KMS-11 (cell line): ENCODE results near the gene KIF5C.

Source experiments
- H2AFZ ChIP-seq: fragments of 200-600 bp; sonication (generic); 2 replicates; pipeline ENCODE4 v1.6.1; 2016; ENCODE audit warnings: antibody characterized with exemption, mixed run types, low read depth
- H3K27ac ChIP-seq: fragments of 200-600 bp; sonication (generic); 2 replicates; pipeline ENCODE4 v1.6.1; 2016; ENCODE audit warnings: mild to moderate bottlenecking, mixed run types
- H3K27me3 ChIP-seq: fragments of 200-600 bp; sonication (generic); 2 replicates; pipeline ENCODE4 v1.6.1; 2017; ENCODE audit warnings: mild to moderate bottlenecking, low read depth, mixed run types, moderate library complexity; ENCODE audit not compliant: insufficient read depth
- H3K36me3 ChIP-seq: fragments of 200-600 bp; sonication (generic); 2 replicates; pipeline ENCODE4 v1.6.1; 2017; ENCODE audit warnings: mild to moderate bottlenecking, mixed run types; ENCODE audit not compliant: insufficient read depth
- H3K4me1 ChIP-seq: fragments of 200-600 bp; sonication (generic); 2 replicates; pipeline ENCODE4 v1.6.1; 2016; ENCODE audit warnings: mild to moderate bottlenecking, low read depth, mixed run types; ENCODE audit not compliant: poor library complexity, severe bottlenecking
- H3K4me2 ChIP-seq: fragments of 200-600 bp; sonication (generic); 2 replicates; pipeline ENCODE4 v1.7.0; 2016; ENCODE audit warnings: mild to moderate bottlenecking, mixed run types
- H3K4me3 ChIP-seq: fragments of 200-600 bp; sonication (generic); IDR thresholded peaks from 2 replicates; pipeline ENCODE4 v1.6.1; 2017; ENCODE audit warnings: low read depth, low read length, mixed read lengths; ENCODE audit not compliant: insufficient read depth
- H3K79me2 ChIP-seq: fragments of 200-600 bp; sonication (generic); 2 replicates; pipeline ENCODE4 v1.6.1; 2016; ENCODE audit warnings: low read depth, mixed run types; ENCODE audit not compliant: insufficient read depth
- H3K9ac ChIP-seq: fragments of 200-600 bp; sonication (generic); 2 replicates; pipeline ENCODE4 v1.6.1; 2016; ENCODE audit warnings: mild to moderate bottlenecking, mixed run types
- H4K20me1 ChIP-seq: fragments of 200-600 bp; sonication (generic); 2 replicates; pipeline ENCODE4 v1.6.1; 2016; ENCODE audit warnings: mild to moderate bottlenecking, mixed run types; ENCODE audit not compliant: insufficient read depth
- CTCF ChIP-seq: fragments of 200-600 bp; sonication (generic); conservative IDR thresholded peaks from 2 replicates; pipeline ENCODE4 v1.6.1; 2017; ENCODE audit warnings: low read depth, mild to moderate bottlenecking, antibody characterized with exemption, low read length, moderate library complexity, mixed read lengths

Gene KIF5C

GRCh38 chr2:148880636-148881035, 5.6 kb downstream of the KIF5C start:
- TF ChIP-seq CTCF: no peak
- Histone ChIP-seq H3K36me3 (no peaks in the 10 kb centered on the region), H3K79me2 (no peaks in the 10 kb centered on the region), H3K27ac (no peak overlapping the region), H3K4me1 (no peaks in the 10 kb centered on the region), H3K4me3 (no peak overlapping the region), H3K4me2 (no peak overlapping the region), H4K20me1 (no peaks in the 10 kb centered on the region), H3K9ac (no peak overlapping the region), H2AFZ (no peak overlapping the region), H3K27me3 (no peaks in the 10 kb centered on the region)

DNA sequence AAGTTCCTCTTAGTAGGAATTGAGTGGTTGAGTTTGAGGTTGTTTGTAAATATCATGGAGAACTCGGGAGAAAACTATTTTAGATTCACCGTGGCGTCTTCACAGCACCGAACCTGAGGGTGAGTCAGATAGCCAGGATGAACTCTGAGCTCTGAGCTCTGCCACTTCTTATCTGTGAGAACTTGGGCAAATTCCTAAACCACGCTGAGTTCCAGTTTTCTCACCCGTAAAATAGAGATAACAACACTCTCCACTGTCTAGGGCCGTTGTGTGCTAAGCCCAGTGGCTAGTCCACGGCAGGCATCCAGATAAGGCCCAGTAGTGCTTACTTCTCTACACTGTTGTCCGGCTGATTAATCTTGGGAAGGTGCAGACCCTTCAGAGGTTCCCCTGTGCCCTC, 7.0 kb downstream of the KIF5C start:
- TF ChIP-seq CTCF: no peak
- H3K4me2 ChIP-seq: no peak overlapping the region
- no peaks in the 10 kb centered on the region for H3K27me3 ChIP-seq

DNA sequence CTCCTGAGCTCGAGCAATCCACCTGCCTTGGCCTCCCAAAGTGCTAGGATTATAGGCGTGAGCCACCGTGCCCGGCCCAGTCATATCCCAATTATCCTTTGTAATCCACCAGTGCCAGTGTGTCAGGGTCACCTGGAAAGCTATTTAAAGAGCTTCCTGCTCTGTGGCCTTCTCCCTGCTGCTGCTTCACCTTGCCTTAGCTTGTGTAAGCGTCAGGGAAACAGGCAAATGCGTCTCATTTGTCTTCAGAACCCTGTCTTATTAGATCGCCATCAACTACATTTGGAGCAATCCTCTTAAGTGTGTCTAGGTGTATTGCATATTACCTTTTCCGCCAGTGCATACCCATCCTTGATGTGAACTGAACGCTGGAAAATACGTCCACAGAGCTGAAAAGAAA, 10.2 kb downstream of the KIF5C start:
- Histone ChIP-seq H3K79me2 (no peaks in the 10 kb centered on the region), H3K27me3 (no peaks in the 10 kb centered on the region), H2AFZ (no peak overlapping the region)

More for the DNA sequence above, 7.0 kb downstream of the KIF5C start:
- no peak overlapping the region for H3K9ac ChIP-seq
- no peak overlapping the region for H3K27ac ChIP-seq
- H3K4me1 ChIP-seq: no peaks in the 10 kb centered on the region
- H2AFZ ChIP-seq: no peak overlapping the region
- H3K4me3 ChIP-seq: no peak overlapping the region
- no peaks in the 10 kb centered on the region for H3K36me3 ChIP-seq
- H4K20me1 ChIP-seq: no peaks in the 10 kb centered on the region
- H3K79me2 ChIP-seq: no peaks in the 10 kb centered on the region

DNA sequence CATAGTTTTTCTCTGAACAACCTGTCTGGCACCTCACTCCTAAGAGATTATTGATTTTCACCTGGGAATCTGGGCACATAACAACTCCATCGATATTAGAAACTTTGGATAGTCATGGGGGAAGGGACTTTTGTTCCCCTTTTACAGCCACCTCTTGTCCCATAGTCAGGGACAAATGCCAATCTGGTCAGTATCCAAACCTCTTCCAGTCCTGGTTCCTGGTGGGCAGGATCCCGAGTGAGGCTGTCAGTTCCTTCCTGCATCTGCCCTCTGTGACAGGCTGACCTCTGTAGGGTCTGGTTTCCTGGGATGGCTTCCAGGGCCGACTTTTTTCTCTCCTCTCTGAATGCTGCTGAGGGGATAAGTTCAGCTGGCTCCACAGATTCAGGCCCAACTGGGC, 11.0 kb downstream of the KIF5C start:
- Histone ChIP-seq H4K20me1 (no peaks in the 10 kb centered on the region), H2AFZ (no peak overlapping the region), H3K27me3 (no peaks in the 10 kb centered on the region), H3K36me3 (no peaks in the 10 kb centered on the region), H3K9ac (no peak overlapping the region), H3K4me2 (no peak overlapping the region), H3K27ac (no peak overlapping the region), H3K4me1 (no peaks in the 10 kb centered on the region), H3K79me2 (no peaks in the 10 kb centered on the region), H3K4me3 (no peak overlapping the region)
- TF ChIP-seq CTCF: no peak

More for the DNA sequence above, 10.2 kb downstream of the KIF5C start:
- no peaks in the 10 kb centered on the region for H3K4me1 ChIP-seq
- no peak for TF ChIP-seq CTCF
- no peaks in the 10 kb centered on the region for H4K20me1 ChIP-seq
- H3K4me2 ChIP-seq: no peak overlapping the region
- no peak overlapping the region for H3K27ac ChIP-seq
- no peak overlapping the region for H3K4me3 ChIP-seq
- H3K9ac ChIP-seq: no peak overlapping the region
- no peaks in the 10 kb centered on the region for H3K36me3 ChIP-seq
